HepG2 (cell line): Measurements from ENCODE around the gene TBCD. TPM values are rescaled to one million over a fixed set of nuclear protein-coding genes. Genes with fewer than 3 reads are reported as not detected.

Source experiments
- ATAC-seq: fragments of 200-7000 bp; cut with Tn5 transposase; 3 replicates; pipeline ENCODE4 v1.9.1; 2020; ENCODE audit warnings: mild to moderate bottlenecking, moderate library complexity
- BruUV-seq: library from RNA; stranded (reverse); fragments of 400-500 nt; replicated peaks from 2 replicates; lab custom pipeline; 2021; lab: Mats Ljungman, UMichigan
- CTCF ChIA-PET: fragments of 300-600 bp; formaldehyde crosslinking; extraction: SDS; loops from one replicate; lab custom pipeline; 2021; ENCODE audit warnings: low total read pairs, inconsistent platforms, low intra/inter-chr PET ratio; lab: Yijun Ruan, JAX
- POLR2A ChIA-PET: fragments of 350-600 bp; sonication (Branson Sonifier 250); formaldehyde crosslinking; loops from one replicate; lab custom pipeline; 2020; ENCODE audit warnings: antibody characterized with exemption, inconsistent platforms; lab: Yijun Ruan, JAX
- DNase-seq: peaks from one replicate; pipeline ENCODE4 v3.0.0-alpha.2; 2015; ENCODE audit warnings: low spot score
- FAIRE-seq: peaks from 3 replicates; lab custom pipeline; 2011; peaks lifted over from hg19 to GRCh38; lab: Jason Lieb, UNC
- H2AFZ ChIP-seq: one replicate; pipeline ENCODE4 v1.6.1; 2011; ENCODE audit warnings: low read length, inconsistent platforms
- H3K27ac ChIP-seq: fragments of 300-600 bp; 3 replicates; pipeline ENCODE4 v1.8.0; 2011; ENCODE audit warnings: mixed run types, mild to moderate bottlenecking, mixed read lengths, low read length, inconsistent platforms; ENCODE audit not compliant: insufficient read depth; ENCODE audit errors: extremely low read length
- H3K27me3 ChIP-seq, 2 experiments: fragments of 200-600 bp in 1 of 2; 2 replicates in 1 of 2; 3 replicates in 1 of 2; pipeline versions ENCODE4 v1.6.0 to v1.8.0; 2011; ENCODE audit warnings: low read length in 2 of 2, mild to moderate bottlenecking in 2 of 2, moderate library complexity in 2 of 2, inconsistent platforms in 1 of 2; ENCODE audit not compliant: insufficient read depth in 2 of 2, control insufficient read depth in 1 of 2
- H3K36me3 ChIP-seq, 2 experiments: fragments of 200-600 bp in 1 of 2; replicated peaks in 1 of 2; 2 replicates in 1 of 2; 3 replicates in 1 of 2; pipeline versions ENCODE4 v1.5.1 to v1.8.0; 2011; ENCODE audit warnings: low read length in 2 of 2, inconsistent platforms in 1 of 2; ENCODE audit not compliant: insufficient read depth in 2 of 2, control insufficient read depth in 1 of 2
- H3K4me1 ChIP-seq: 2 replicates; pipeline ENCODE4 v1.5.1; 2012; ENCODE audit warnings: low read length, inconsistent platforms; ENCODE audit not compliant: insufficient read depth
- H3K4me2 ChIP-seq: 2 replicates; pipeline ENCODE4 v1.6.0; 2011; ENCODE audit warnings: low read depth, low read length, inconsistent platforms
- H3K4me3 ChIP-seq, 3 experiments: fragments of 200-600 bp in 1 of 3; sonication (generic), shearing (Covaris generic) in 1 of 3; replicated peaks in 1 of 3; 2 replicates each; pipeline ENCODE4 v1.5.1; 2011 to 2016; ENCODE audit warnings: low read length in 3 of 3, inconsistent platforms in 2 of 3, low read depth in 2 of 3, mild to moderate bottlenecking in 2 of 3, control low read depth in 1 of 3, mixed read lengths in 1 of 3; ENCODE audit not compliant: insufficient read depth in 1 of 3
- H3K79me2 ChIP-seq: one replicate; pipeline ENCODE4 v1.6.1; 2011; ENCODE audit warnings: low read length, inconsistent platforms; ENCODE audit not compliant: insufficient read depth
- H3K9ac ChIP-seq: 2 replicates; pipeline ENCODE4 v1.6.0; 2011; ENCODE audit warnings: mild to moderate bottlenecking, low read depth, low read length, inconsistent platforms; ENCODE audit not compliant: insufficient read depth
- H3K9me3 ChIP-seq: 2 replicates; pipeline ENCODE4 v1.5.1; 2012; ENCODE audit warnings: mild to moderate bottlenecking, low read length
- H4K20me1 ChIP-seq: 2 replicates; pipeline ENCODE4 v1.6.0; 2011; ENCODE audit warnings: inconsistent platforms, mild to moderate bottlenecking, low read length, moderate library complexity; ENCODE audit not compliant: insufficient read depth
- AKAP8 ChIP-seq: sonication (generic); formaldehyde crosslinking; IDR thresholded peaks from 2 replicates; pipeline ENCODE4 v1.5.1; 2020; ENCODE audit warnings: mild to moderate bottlenecking, missing genetic modification reagents
- ARNTL ChIP-seq: sonication (generic); formaldehyde crosslinking; IDR thresholded peaks from 2 replicates; pipeline ENCODE4 v1.4.0; 2020; ENCODE audit warnings: mild to moderate bottlenecking, missing genetic modification reagents
- EHMT2 ChIP-seq: fragments of 200-600 bp; sonication (generic); IDR thresholded peaks from 2 replicates; pipeline ENCODE4 v1.7.0; 2017; ENCODE audit warnings: antibody characterized with exemption, low read depth, low read length, borderline replicate concordance
- KMT2A ChIP-seq: sonication (generic); formaldehyde crosslinking; IDR thresholded peaks from 2 replicates; pipeline ENCODE4 v1.4.0; 2020; ENCODE audit warnings: missing genetic modification reagents
- MATR3 ChIP-seq: sonication (generic); formaldehyde crosslinking; IDR thresholded peaks from 2 replicates; pipeline ENCODE4 v1.4.0; 2020; ENCODE audit warnings: missing genetic modification reagents
- NCOA5 ChIP-seq: sonication (generic); formaldehyde crosslinking; IDR thresholded peaks from 2 replicates; pipeline ENCODE4 v1.4.0; 2020; ENCODE audit warnings: missing genetic modification reagents
- RARA ChIP-seq: IDR thresholded peaks from 2 replicates; pipeline ENCODE4 v1.6.1; 2016; ENCODE audit warnings: missing genetic modification reagents, missing compliant biosample characterization
- RFX3 ChIP-seq: IDR thresholded peaks from 2 replicates; pipeline ENCODE4 v1.6.1; 2016; ENCODE audit warnings: missing biosample characterization, missing genetic modification reagents
- TOPORS ChIP-seq: sonication (generic); formaldehyde crosslinking; IDR thresholded peaks from 2 replicates; pipeline ENCODE4 v1.8.0; 2023; ENCODE audit warnings: mild to moderate bottlenecking, missing genetic modification reagents
- ZNF616 ChIP-seq: sonication (generic); formaldehyde crosslinking; IDR thresholded peaks from 2 replicates; pipeline ENCODE4 v1.5.0; 2020; ENCODE audit warnings: low read depth, mild to moderate bottlenecking, missing genetic modification reagents
- ZSCAN31 ChIP-seq: sonication (generic); formaldehyde crosslinking; IDR thresholded peaks from 2 replicates; pipeline ENCODE4 v1.5.0; 2020; ENCODE audit warnings: low read depth, mild to moderate bottlenecking, missing genetic modification reagents
- WGBS: methylation state at CpG from one replicate; pipeline ENCODE4 v1.1.6; 2017; ENCODE audit warnings: low lambda C conversion rate; 5-methylcytosine and 5-hydroxymethylcytosine counted together
- in situ Hi-C: cut with HindIII; loops from 2 replicates; pipeline ENCODE4 v1.10.0; 2017; ENCODE audit warnings: low pct_unique_long_range_greater_than_20kb; ENCODE audit not compliant: extremely low pct_ligation_motif_present
- intact Hi-C: fragments of 100-400 bp; cut with micrococcal nuclease; formaldehyde crosslinking; loops from one replicate; pipeline ENCODE4 v1.10.0; 2022; ENCODE audit not compliant: unreplicated experiment
- polyA plus RNA-seq, 8 experiments: library from polyadenylated mRNA; depleted of rRNA in 3 of 8; stranded (reverse) in 7 of 8; unstranded in 1 of 8; fragments of >200 nt; fragmentation: Illumina TruSeq in 4 of 8; extraction: Trizol in 4 of 8; gene quantifications; 2 replicates each; pipeline versions ENCODE4 v1.2.1 to v1.2.3, GENCODE V29; 2011 to 2016; ENCODE audit warnings: low read depth in 4 of 8, missing spikeins in 1 of 8, mixed read lengths in 1 of 8; ENCODE audit not compliant: insufficient read depth in 1 of 8
- total RNA-seq, 5 experiments: library from RNA; depleted of rRNA; stranded (reverse); fragments of >200 nt; fragmentation: Illumina TruSeq; extraction: Trizol; gene quantifications; 2 replicates each; pipeline ENCODE4 v1.2.3, GENCODE V29; 2016; ENCODE audit warnings: low read depth in 1 of 5
- TF ChIP-seq, protein P1 (sequence below), 2 experiments: sonication (generic) in 1 of 2; formaldehyde crosslinking in 1 of 2; IDR thresholded peaks; 2 replicates each; pipeline versions ENCODE4 v1.5.1 to v1.6.1; 2011 to 2020; ENCODE audit warnings: borderline replicate concordance in 1 of 2, low read depth in 1 of 2, low read length in 1 of 2, mild to moderate bottlenecking in 1 of 2, missing genetic modification reagents in 1 of 2, moderate library complexity in 1 of 2
- TF ChIP-seq, protein P2 (sequence below): sonication (generic); formaldehyde crosslinking; IDR thresholded peaks from 2 replicates; pipeline ENCODE4 v1.8.0; 2022; ENCODE audit warnings: mild to moderate bottlenecking, missing genetic modification reagents, moderate library complexity
- TF ChIP-seq, protein P3 (sequence below): sonication (generic); formaldehyde crosslinking; IDR thresholded peaks from 2 replicates; pipeline ENCODE4 v1.8.0; 2022; ENCODE audit warnings: mild to moderate bottlenecking, missing genetic modification reagents
- TF ChIP-seq, protein P4 (sequence below): sonication (generic); formaldehyde crosslinking; IDR thresholded peaks from 2 replicates; pipeline ENCODE4 v1.8.0; 2022; ENCODE audit warnings: missing genetic modification reagents, mild to moderate bottlenecking, moderate library complexity, borderline replicate concordance
- TF ChIP-seq, protein P5 (sequence below): sonication (generic); formaldehyde crosslinking; conservative IDR thresholded peaks from 2 replicates; pipeline ENCODE4 v1.8.0; 2022; ENCODE audit warnings: low read depth, missing genetic modification reagents

TBCD gene
- total and polyA plus RNA-seq, 2 of the 13 experiments (the other 11 are each of a cell fraction or from before 2014, with no cell fraction given) = 33.9 to 54.8 TPM

DNA sequence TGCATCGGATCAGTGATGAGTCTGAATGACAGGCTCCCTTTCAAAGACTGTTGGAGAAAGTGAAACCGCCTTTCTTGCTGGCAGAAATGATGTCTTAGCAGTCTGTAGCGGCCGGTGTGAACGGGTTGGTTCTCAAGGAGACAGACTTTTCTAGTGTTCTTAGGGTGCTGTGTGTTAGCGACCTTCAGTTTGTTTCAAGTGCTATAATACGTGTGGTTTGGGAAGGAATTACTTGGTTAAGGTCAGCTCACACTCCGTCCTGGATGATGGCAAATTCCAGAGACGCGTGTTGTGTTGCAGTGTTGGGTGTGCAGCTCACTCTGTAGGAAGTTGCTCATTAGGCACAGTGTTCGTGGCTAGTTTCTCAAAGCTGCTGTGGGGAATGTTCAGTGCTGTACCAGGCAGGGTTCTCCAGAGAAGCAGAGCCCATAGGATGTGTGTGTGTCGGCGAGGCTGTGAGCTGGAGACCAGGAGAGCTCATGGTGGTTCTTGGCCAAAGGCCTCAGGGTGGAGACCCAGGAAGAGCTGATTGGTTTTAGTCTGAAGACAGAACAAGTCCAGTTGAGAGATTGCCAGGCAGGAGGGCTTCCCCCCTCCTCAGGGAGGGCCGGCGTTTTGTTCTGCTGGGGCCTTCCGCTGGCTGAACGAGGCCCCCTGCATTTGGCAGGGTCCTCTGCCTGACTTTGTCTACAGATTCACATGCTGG lies 50.4 kb downstream of the TBCD start:
- intact Hi-C loops (no loop called here), in situ Hi-C loops (no loop called here)
- no peak for ATAC-seq
- ChIA-PET CTCF (no interaction called here), POLR2A (no interaction called here)
- WGBS = 97% methylated on average over 14 of the region's 17 CpGs
- no TSS peak for BruUV-seq
- Histone ChIP-seq H3K27me3 (no peaks in the 10 kb centered on the region), H3K4me1 (no peaks in the 10 kb centered on the region), H3K9ac (no peak overlapping the region), H3K36me3 (peaks cover 15 to 41% of the 10 kb centered on the region in 2 experiments), H3K79me2 (no peaks in the 10 kb centered on the region), H3K9me3 (no peaks in the 10 kb centered on the region), H3K27ac (no peak overlapping the region), H4K20me1 (no peaks in the 10 kb centered on the region), H3K4me2 (no peak overlapping the region), H3K4me3 (no peak overlapping the region), H2AFZ (no peak overlapping the region)
- no peak for FAIRE-seq
- DNase-seq = no peak
- TF ChIP-seq, protein P1, sequence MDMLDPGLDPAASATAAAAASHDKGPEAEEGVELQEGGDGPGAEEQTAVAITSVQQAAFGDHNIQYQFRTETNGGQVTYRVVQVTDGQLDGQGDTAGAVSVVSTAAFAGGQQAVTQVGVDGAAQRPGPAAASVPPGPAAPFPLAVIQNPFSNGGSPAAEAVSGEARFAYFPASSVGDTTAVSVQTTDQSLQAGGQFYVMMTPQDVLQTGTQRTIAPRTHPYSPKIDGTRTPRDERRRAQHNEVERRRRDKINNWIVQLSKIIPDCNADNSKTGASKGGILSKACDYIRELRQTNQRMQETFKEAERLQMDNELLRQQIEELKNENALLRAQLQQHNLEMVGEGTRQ (IDR thresholded peaks at IDR 0.05; ENCODE audit: low read depth, low read length) = no peak
- TF ChIP-seq, protein P1 (CRISPR knock-in tag; IDR thresholded peaks at IDR 0.05; ENCODE audit: borderline replicate concordance) = no peak
- TF ChIP-seq, protein P2, sequence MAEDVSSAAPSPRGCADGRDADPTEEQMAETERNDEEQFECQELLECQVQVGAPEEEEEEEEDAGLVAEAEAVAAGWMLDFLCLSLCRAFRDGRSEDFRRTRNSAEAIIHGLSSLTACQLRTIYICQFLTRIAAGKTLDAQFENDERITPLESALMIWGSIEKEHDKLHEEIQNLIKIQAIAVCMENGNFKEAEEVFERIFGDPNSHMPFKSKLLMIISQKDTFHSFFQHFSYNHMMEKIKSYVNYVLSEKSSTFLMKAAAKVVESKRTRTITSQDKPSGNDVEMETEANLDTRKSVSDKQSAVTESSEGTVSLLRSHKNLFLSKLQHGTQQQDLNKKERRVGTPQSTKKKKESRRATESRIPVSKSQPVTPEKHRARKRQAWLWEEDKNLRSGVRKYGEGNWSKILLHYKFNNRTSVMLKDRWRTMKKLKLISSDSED = no peak
- no peak for TF ChIP-seq RARA
- TF ChIP-seq AKAP8 (CRISPR knock-in tag) = no peak
- TF ChIP-seq, protein P3, sequence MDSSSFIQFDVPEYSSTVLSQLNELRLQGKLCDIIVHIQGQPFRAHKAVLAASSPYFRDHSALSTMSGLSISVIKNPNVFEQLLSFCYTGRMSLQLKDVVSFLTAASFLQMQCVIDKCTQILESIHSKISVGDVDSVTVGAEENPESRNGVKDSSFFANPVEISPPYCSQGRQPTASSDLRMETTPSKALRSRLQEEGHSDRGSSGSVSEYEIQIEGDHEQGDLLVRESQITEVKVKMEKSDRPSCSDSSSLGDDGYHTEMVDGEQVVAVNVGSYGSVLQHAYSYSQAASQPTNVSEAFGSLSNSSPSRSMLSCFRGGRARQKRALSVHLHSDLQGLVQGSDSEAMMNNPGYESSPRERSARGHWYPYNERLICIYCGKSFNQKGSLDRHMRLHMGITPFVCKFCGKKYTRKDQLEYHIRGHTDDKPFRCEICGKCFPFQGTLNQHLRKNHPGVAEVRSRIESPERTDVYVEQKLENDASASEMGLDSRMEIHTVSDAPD (CRISPR knock-in tag) = no peak
- TF ChIP-seq ARNTL = no peak
- TF ChIP-seq, protein P4, sequence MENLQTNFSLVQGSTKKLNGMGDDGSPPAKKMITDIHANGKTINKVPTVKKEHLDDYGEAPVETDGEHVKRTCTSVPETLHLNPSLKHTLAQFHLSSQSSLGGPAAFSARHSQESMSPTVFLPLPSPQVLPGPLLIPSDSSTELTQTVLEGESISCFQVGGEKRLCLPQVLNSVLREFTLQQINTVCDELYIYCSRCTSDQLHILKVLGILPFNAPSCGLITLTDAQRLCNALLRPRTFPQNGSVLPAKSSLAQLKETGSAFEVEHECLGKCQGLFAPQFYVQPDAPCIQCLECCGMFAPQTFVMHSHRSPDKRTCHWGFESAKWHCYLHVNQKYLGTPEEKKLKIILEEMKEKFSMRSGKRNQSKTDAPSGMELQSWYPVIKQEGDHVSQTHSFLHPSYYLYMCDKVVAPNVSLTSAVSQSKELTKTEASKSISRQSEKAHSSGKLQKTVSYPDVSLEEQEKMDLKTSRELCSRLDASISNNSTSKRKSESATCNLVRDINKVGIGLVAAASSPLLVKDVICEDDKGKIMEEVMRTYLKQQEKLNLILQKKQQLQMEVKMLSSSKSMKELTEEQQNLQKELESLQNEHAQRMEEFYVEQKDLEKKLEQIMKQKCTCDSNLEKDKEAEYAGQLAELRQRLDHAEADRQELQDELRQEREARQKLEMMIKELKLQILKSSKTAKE (CRISPR knock-in tag) = no peak
- no peak for TF ChIP-seq KMT2A (CRISPR knock-in tag)
- TF ChIP-seq, protein P5, sequence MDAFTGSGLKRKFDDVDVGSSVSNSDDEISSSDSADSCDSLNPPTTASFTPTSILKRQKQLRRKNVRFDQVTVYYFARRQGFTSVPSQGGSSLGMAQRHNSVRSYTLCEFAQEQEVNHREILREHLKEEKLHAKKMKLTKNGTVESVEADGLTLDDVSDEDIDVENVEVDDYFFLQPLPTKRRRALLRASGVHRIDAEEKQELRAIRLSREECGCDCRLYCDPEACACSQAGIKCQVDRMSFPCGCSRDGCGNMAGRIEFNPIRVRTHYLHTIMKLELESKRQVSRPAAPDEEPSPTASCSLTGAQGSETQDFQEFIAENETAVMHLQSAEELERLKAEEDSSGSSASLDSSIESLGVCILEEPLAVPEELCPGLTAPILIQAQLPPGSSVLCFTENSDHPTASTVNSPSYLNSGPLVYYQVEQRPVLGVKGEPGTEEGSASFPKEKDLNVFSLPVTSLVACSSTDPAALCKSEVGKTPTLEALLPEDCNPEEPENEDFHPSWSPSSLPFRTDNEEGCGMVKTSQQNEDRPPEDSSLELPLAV = no peak
- TF ChIP-seq RFX3 (CRISPR knock-in tag) = no peak
- no peak for TF ChIP-seq ZSCAN31 (CRISPR knock-in tag)
- TF ChIP-seq ZNF616 (CRISPR knock-in tag) = no peak
- no peak for TF ChIP-seq EHMT2
- TF ChIP-seq MATR3 = no peak
- TF ChIP-seq TOPORS (CRISPR knock-in tag) = no peak
- no peak for TF ChIP-seq NCOA5
